DMS79 (cell line): ENCODE data around the gene ADGRG6.
A peak's percentile ranks its signal among the peaks of the same experiment; 100 is the strongest.
"Not testable (repeated sequence)": the region's sequence is repeated elsewhere in the genome, so short reads cannot be mapped to it uniquely, and the experiment has no call there.

Experiments
- DNase-seq: peaks from one replicate; lab custom pipeline; 2025; lab: John Stamatoyannopoulos, UW

ADGRG6 gene

DNA sequence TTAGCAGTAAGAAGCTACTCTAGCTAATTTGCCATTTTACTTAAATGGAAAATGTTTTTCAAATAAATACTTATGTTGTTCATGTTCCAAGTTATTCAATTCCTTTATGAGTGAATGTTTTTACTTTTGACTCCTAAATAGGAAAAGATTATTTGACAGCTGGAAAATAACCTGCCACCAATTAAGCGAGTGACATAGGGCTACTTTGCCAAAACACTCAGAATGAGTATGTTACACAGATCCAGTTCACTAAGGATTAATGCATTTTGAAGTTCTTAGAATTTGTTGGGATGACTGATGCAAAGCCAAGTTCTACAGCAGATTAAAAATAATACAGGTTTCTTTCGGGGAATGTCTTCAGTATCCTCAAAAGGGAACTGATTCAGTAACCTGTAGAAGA is 144.4 kb downstream of the ADGRG6 start:
- DNase-seq = no peak

- DNase-seq = no peak
Measured at GRCh38 chr6:142446576-142446975, 144.8 kb downstream of the ADGRG6 start.

- DNase-seq = no peak
Measured at GRCh38 chr6:142448091-142448729, 146.4 kb downstream of the ADGRG6 start.

GRCh38 chr6:142450856-142451255 is 149.0 kb downstream of the ADGRG6 start:
- DNase-seq = not testable (repeated sequence)

GRCh38 chr6:142452993-142453392 is 151.2 kb downstream of the ADGRG6 start:
- no peak for DNase-seq

DNA sequence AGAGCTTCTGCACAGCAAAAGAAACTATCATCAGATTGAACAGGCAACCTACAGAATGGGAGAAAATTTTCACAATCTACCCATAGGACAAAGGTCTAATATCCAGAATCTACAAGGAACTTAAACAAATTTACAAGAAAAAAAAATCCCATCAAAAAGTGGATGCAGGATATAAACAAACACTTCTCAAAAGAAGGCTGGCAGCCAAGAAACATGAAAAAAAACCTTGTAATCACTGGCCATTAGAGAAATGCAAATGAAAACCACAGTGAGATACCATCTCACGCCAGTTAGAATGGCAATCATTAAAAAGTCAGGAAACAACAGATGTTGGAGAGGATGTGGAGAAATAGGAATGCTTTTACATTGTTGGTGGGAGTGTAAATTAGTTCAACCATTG is 152.4 kb downstream of the ADGRG6 start:
- DNase-seq = not testable (repeated sequence)

DNA sequence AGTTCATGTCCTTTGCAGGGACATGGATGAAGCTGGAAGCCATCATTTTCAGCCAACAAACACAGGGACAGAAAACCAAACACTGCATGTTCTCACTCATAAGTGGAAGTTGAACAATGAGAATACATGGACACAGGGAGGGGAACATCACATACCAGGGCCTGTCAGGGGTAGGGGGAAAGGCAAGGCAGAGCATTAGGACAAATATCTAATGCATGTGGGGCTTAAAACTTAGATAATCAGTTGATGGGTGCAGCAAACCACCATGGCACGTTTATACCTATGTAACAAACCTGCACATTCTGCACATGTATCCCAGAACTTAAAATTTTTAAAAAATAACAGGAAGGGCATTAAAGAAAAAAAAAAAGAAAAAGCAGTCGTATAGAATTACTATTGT is 153.0 kb downstream of the ADGRG6 start:
- DNase-seq = not testable (repeated sequence)

- no peak for DNase-seq
Measured at GRCh38 chr6:142455957-142456589, 154.3 kb downstream of the ADGRG6 start.

GRCh38 chr6:142457638-142458406 is 156.0 kb downstream of the ADGRG6 start:
- DNase-seq = no peak

DNA sequence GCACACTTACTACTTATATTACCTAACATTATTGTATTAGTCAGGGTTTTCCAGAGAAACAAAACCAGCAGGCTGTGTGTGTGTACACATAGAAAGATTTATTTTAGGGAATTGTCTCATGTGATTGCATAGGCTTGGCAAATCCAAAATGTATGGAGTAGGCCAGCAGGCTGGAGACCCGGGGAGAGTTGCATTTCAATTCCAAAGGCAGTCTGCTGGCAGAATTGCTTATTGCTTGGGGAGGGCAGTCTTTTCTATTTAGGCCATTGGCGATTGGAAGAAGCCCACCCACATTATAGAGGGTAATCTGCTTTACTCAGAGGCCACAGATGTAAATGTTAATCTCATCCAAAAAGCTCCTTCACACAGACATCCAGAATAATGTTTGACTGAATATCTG is 157.0 kb downstream of the ADGRG6 start:
- DNase-seq = no peak

DNA sequence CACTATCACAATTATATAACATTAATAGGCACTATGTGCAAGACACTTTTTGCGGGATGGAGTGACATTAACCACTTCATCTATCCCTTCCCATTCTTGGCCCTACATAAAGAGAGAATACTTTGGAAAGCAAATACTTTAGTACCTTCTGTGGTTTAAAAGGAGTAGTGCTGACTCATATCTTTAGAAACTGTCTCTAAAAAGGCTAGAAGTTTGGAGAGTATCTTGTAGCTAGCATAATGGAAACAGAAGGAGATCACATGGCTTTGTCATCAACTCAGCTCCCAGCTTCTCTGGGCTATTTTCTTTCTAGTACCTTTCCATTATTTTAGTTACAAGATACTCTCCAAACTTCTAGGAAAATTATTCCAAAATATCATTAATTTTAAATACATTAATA is 157.5 kb downstream of the ADGRG6 start:
- DNase-seq = no peak

GRCh38 chr6:142462260-142462659 is 160.5 kb downstream of the ADGRG6 start:
- DNase-seq = no peak

DNA sequence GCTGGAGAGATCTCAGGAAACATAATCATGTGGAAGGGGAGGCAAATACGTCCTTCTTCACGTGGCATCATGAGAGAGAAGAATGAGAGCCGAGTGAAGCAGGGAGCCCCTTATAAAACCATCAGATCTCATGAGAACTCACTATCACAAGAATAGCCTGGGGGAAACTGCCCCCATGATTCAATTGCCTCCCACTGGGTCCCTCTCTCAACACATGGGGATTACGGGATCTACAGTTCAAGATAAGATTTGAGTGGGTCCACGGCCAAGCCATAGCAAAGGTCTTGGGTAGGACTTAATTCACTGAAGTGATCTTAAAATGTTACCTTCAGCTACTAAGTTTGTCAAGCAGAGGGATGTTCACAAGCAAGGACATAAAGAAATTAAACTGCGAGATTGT is 162.2 kb downstream of the ADGRG6 start:
- no peak for DNase-seq

- DNase-seq = no peak
Measured at GRCh38 chr6:142469220-142469619, 167.4 kb downstream of the ADGRG6 start.

DNA sequence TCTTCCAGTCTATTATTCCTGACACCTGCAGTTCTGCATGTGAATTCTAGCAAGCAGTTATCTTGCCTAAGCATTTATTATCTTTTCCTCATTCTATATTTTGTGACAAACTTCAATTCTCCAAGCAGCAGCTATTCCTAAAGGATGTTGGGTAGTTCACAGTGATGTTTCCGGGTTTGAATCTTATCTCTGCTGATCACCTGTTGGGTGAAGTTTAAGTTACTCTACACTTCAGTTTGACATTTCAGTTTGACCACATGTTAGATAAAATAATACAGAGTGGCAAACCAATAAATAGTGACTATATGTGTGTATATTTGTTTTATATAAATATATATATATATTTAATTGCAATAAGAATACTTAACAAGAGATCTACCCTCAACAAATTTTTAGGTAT is 168.6 kb downstream of the ADGRG6 start:
- DNase-seq = no peak

DNA sequence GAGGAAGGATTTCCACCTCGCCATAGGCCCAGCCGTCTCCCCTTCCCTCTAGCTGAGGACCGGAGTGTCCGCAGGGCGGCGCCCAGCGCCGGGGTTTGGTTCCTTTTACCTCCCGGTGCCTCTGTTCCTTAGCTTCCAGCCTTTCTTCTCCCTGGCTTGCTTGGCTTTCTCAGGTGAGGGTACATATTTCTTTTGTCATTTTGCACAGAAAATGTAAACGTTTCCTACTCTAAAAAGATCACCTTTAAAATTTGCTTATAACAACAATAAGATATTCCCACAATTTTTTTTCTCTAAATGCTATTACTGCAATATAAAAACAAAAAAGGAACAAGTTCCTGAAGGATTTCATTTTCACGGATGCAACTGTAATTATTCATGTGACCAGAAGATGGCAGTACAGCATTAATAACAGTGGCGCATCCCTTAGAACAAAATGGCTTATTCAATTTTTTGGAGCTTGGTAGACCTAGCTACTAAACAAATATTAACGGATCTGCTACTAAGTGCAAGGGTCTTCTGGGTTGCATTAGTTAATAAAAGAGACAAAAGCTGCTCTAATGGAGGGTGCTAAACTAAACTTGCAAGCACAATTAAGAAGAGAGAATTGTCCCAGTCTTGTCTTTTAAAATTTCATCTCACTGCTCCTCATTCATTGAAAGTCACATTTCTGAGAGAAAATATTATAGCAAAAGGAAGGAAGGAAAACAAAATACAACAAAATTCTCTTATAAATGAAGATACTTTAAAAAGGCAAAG is 172.9 kb downstream of the ADGRG6 start:
- DNase-seq = peak; percentile 49

GRCh38 chr6:142476452-142476851 is 174.6 kb downstream of the ADGRG6 start:
- DNase-seq = no peak

DNA sequence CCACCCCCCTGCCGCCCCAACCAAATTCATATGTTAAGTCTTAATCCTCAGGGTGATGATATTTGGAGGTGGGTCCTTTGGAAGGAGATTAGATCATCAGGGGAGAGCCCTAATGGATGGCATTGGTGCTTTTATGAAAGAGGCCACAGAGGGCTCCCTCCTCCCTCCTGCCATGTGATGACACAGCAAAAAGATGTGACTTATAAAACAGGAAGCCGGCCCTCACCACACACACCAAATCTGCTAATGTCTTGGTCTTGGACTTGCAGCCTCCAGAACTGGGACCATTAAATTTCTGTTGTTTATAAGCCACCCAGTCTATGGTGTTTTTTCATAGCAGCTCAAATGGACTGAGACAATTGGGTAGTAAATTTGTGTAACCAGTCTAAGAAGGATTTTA is 176.3 kb downstream of the ADGRG6 start:
- DNase-seq = no peak

- DNase-seq = no peak
Measured at GRCh38 chr6:142481466-142481865, 179.7 kb downstream of the ADGRG6 start.

- no peak for DNase-seq
Measured at GRCh38 chr6:142482249-142482648, 180.4 kb downstream of the ADGRG6 start.

DNA sequence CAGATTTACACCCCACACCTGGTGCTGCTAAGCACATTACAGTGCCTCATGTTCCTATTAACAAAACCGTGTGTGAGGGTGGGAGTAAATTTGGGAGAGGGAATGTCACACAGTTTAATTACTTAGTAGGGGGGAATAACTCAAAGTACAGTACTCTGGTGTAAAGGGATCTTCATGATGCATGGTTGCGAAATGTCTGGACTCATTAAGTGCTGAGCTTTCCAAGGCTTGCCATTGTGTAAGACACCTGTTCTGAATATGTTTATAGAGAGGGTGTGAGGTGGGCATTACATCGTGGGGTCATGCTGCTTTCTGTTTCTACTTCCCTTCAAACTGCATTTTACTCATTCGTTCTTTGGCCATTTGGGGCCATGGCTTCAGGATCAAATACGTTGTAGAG is 181.2 kb downstream of the ADGRG6 start:
- DNase-seq = no peak

DNA sequence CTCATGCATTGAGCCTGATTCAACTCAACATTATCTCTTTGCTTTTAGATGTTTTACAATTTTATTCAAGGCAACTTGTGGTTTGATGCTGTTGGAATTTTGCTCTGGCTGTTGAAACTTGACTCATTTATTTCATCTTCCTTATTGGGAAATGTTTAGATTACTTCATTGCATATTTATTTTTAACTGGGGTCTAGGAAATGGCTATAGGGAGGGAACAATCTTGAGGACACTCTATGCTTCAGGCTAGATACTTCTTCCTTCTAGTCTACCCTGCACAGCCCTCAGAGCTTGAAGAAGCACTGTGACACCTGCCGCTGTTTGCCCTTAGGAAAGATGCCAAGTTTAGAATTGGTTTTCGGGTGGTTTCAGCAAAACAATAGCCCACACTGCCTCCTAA is 183.4 kb downstream of the ADGRG6 start:
- DNase-seq = peak; percentile 62
